ENCODE data around the gene ZNF569. TPM values are rescaled to one million over a fixed set of nuclear protein-coding genes. Genes with fewer than 3 reads are reported as not detected.
A peak's percentile ranks its signal among the peaks of the same experiment; 100 is the strongest.

ZNF569 gene
- total and polyA plus RNA-seq, 2 of the 8 experiments (the other 6 are each of a cell fraction or from before 2014, with no cell fraction given), result 2.4 to 10.5 TPM

GRCh38 chr19:37484406-37485168 lies 17.3 kb upstream of the ZNF569 start:
- Histone ChIP-seq H3K23me2 (ENCODE audit: low read depth, low read length) (no peaks in the 10 kb centered on the region), H3K79me1 (ENCODE audit: low read depth, low read length) (no peaks in the 10 kb centered on the region), H3K23ac (ENCODE audit: insufficient read length) (no peak overlapping the region), H3K56ac (replicated peaks; ENCODE audit: insufficient read length, low read depth, low read length) (no peak overlapping the region), H4K20me1 (replicated peaks in 1 of 2; ENCODE audit: control insufficient read depth in 1 of 2, insufficient read depth in 2 of 2, low read length in 2 of 2) (no peaks in the 10 kb centered on the region), H2BK15ac (ENCODE audit: low read length) (no peak overlapping the region), H2BK5ac (ENCODE audit: low read depth, low read length) (no peak overlapping the region), H3K27ac (ENCODE audit: low read depth, low read length) (no peak overlapping the region), H3K27me3 (replicated peaks in 1 of 4; ENCODE audit: control insufficient read depth in 3 of 4, extremely low read depth in 1 of 4, insufficient read depth in 3 of 4, low read length in 3 of 4) (no peaks in the 10 kb centered on the region), H2BK20ac (ENCODE audit: low read length) (no peak overlapping the region), H3K4me2 (ENCODE audit: insufficient read depth in 1 of 2, low read depth in 2 of 2, low read length in 2 of 2) (no peak overlapping the region), H4K91ac (replicated peaks; ENCODE audit: insufficient read length, low read length) (no peak overlapping the region), H3K79me2 (ENCODE audit: control insufficient read depth in 1 of 2, insufficient read depth in 2 of 2, low read length in 2 of 2) (no peaks in the 10 kb centered on the region), H3K18ac (ENCODE audit: extremely low read depth, low read length) (no peak overlapping the region), H3K14ac (ENCODE audit: insufficient read length) (no peak overlapping the region), H3K4me3 (ENCODE audit: extremely low read depth in 1 of 4, insufficient read depth in 2 of 4, low read depth in 3 of 4, low read length in 4 of 4) (no peak overlapping the region), H4K5ac (ENCODE audit: insufficient read length, low read depth, low read length) (no peak overlapping the region), H2BK120ac (replicated peaks; ENCODE audit: low read depth, low read length) (no peak overlapping the region), H3K36me3 (ENCODE audit: control insufficient read depth in 2 of 4, insufficient read depth in 4 of 4, low read length in 3 of 4) (peaks cover 0 to 25% (median 12%) of the 10 kb centered on the region in 4 experiments; a peak in 5 of 8 replicates), H3K4me1 (replicated peaks in 1 of 4; ENCODE audit: control insufficient read depth in 3 of 4, insufficient read depth in 4 of 4, low read length in 3 of 4) (no peaks in the 10 kb centered on the region), H3K9me3 (ENCODE audit: insufficient read depth in 2 of 2, low read depth in 1 of 2, low read length in 1 of 2) (peaks cover 63 to 69% of the 10 kb centered on the region in 2 experiments), H2AFZ (ENCODE audit: low read length) (no peak overlapping the region), H2BK12ac (ENCODE audit: low read depth, low read length) (no peak overlapping the region), H2AK5ac (ENCODE audit: low read depth, low read length) (no peak overlapping the region), H4K8ac (ENCODE audit: extremely low read depth, insufficient read depth, low read length) (no peak overlapping the region), H3K9ac (replicated peaks in 1 of 4; ENCODE audit: extremely low read depth in 1 of 4, low read depth in 3 of 4, low read length in 3 of 4) (no peak overlapping the region), H3K4ac (replicated peaks; ENCODE audit: insufficient read length, low read depth, low read length) (no peak overlapping the region)
- peak; percentile 92 for TF ChIP-seq ZNF274 (IDR thresholded peaks at IDR 0.05; ENCODE audit: borderline replicate concordance, extremely low read depth, low read length)
- TF ChIP-seq ATF2 (IDR thresholded peaks at IDR 0.05; ENCODE audit: low read length), result no peak
- CTCF ChIA-PET (ENCODE audit: partially characterized antibody), result interaction anchor here (0.6 to 0.9 kb wide), 3 partner anchors 9 to 299 kb away, joined by 3 to 6 read pairs (median 3); no protein-coding TSS in a partner anchor
- no peak for FAIRE-seq
- POLR2A ChIA-PET (ENCODE audit: partially characterized antibody), result no interaction called here
- 91% methylated on average over 8 of the region's 8 CpGs; no CpG with 5 or more reads in 1 of the 2 experiments for WGBS, 2 experiments (ENCODE audit: extremely low coverage in 1 of 2, insufficient coverage in 1 of 2, insufficient read length in 1 of 2, insufficient replicate concordance in 2 of 2, low coverage in 1 of 2, low lambda C conversion rate in 2 of 2, missing lambda C conversion rate in 1 of 2)
- no peak for DNase-seq (ENCODE audit: low read depth in 1 of 2, low spot score in 2 of 2)

Data from H1 (cell line).